Activated naive CD4-positive, alpha-beta T cell treated with anti-CD3 and anti-CD28 coated beads, Interleukin-2, amount 10 ng/mL, durations not matched to agents 7 days and 5 days (primary cell): ENCODE measurements around the gene RAD9A.

Experiments used
- CTCF ChIA-PET: fragments of 350-600 bp; sonication (Branson Sonifier 250); formaldehyde crosslinking; loops from one replicate; lab custom pipeline; 2021; ENCODE audit warnings: antibody characterized with exemption; lab: Charles Lee
- DNase-seq: peaks from one replicate; pipeline ENCODE4 v3.0.0-alpha.2; 2020
- H3K27ac Mint-ChIP-seq: one replicate; pipeline ENCODE4 v1.8.0; 2021; ENCODE audit warnings: mild to moderate bottlenecking, moderate library complexity, mixed read lengths
- H3K27me3 Mint-ChIP-seq: one replicate; pipeline ENCODE4 v1.8.0; 2021; ENCODE audit warnings: mild to moderate bottlenecking, mixed read lengths
- H3K36me3 Mint-ChIP-seq: one replicate; pipeline ENCODE4 v1.8.0; 2021; ENCODE audit warnings: mixed read lengths
- H3K4me1 Mint-ChIP-seq: one replicate; pipeline ENCODE4 v1.8.0; 2021; ENCODE audit warnings: mixed read lengths
- H3K4me3 Mint-ChIP-seq: one replicate; pipeline ENCODE4 v1.8.0; 2021; ENCODE audit warnings: mild to moderate bottlenecking, moderate library complexity, mixed read lengths
- H3K9me3 Mint-ChIP-seq: one replicate; pipeline ENCODE4 v1.8.0; 2021; ENCODE audit warnings: mixed read lengths

RAD9A gene

GRCh38 chr11:67429038-67429668 is 37.4 kb downstream of the RAD9A start:
- Mint-ChIP-seq H3K4me3 (peak overlapping the region; percentile 98), H3K4me1 (peaks cover 70% of the 10 kb centered on the region), H3K27ac (peak overlapping the region; percentile 95), H3K36me3 (peaks cover 14% of the 10 kb centered on the region), H3K27me3 (peaks cover 6% of the 10 kb centered on the region), H3K9me3 (no peaks in the 10 kb centered on the region)
- CTCF ChIA-PET: interaction anchor here (0.9 to 1.3 kb wide), 2 partner anchors 8 to 9 kb away, joined by 4 to 5 read pairs; partner anchors contain the start of gene PTPRCAP
- no peak for DNase-seq

GRCh38 chr11:67429722-67430121 is 37.9 kb downstream of the RAD9A start:
- Mint-ChIP-seq H3K27ac (peak overlapping the region; percentile 95), H3K4me3 (peak overlapping the region; percentile 98), H3K4me1 (peaks cover 72% of the 10 kb centered on the region), H3K27me3 (peaks cover 6% of the 10 kb centered on the region), H3K9me3 (no peaks in the 10 kb centered on the region), H3K36me3 (peaks cover 16% of the 10 kb centered on the region)
- DNase-seq: no peak
- CTCF ChIA-PET: no interaction called here

GRCh38 chr11:67431346-67432249 is 39.8 kb downstream of the RAD9A start:
- no peak for DNase-seq
- CTCF ChIA-PET: interaction anchor here (1.7 kb wide), 1 partner anchor 30 kb away, joined by 5 read pairs; the partner anchor contains the start of gene PPP1CA
- Mint-ChIP-seq H3K36me3 (peaks cover 28% of the 10 kb centered on the region), H3K27ac (peak overlapping the region; percentile 75), H3K4me3 (peak overlapping the region; percentile 14), H3K9me3 (no peaks in the 10 kb centered on the region), H3K4me1 (peaks cover 71% of the 10 kb centered on the region), H3K27me3 (peaks cover 6% of the 10 kb centered on the region)

GRCh38 chr11:67432655-67433349 is 41.0 kb downstream of the RAD9A start:
- peaks cover 61% of the 10 kb centered on the region for H3K4me1 Mint-ChIP-seq
- peak overlapping the region; percentile 76 for H3K27ac Mint-ChIP-seq
- CTCF ChIA-PET: interaction anchor here (1.7 kb wide), 1 partner anchor 31 kb away, joined by 5 read pairs; the partner anchor contains the start of gene PPP1CA
- peaks cover 10% of the 10 kb centered on the region for H3K27me3 Mint-ChIP-seq
- DNase-seq: no peak
- H3K36me3 Mint-ChIP-seq: peaks cover 37% of the 10 kb centered on the region
- H3K9me3 Mint-ChIP-seq: no peaks in the 10 kb centered on the region
- no peak overlapping the region for H3K4me3 Mint-ChIP-seq

GRCh38 chr11:67433536-67434394 is 42.0 kb downstream of the RAD9A start:
- Mint-ChIP-seq H3K27me3 (peaks cover 4% of the 10 kb centered on the region), H3K9me3 (no peaks in the 10 kb centered on the region), H3K27ac (peak overlapping the region; percentile 76), H3K36me3 (peaks cover 42% of the 10 kb centered on the region), H3K4me3 (peak overlapping the region; percentile 37), H3K4me1 (peaks cover 57% of the 10 kb centered on the region)
- DNase-seq: no peak
- CTCF ChIA-PET: interaction anchor here (1.7 kb wide), 1 partner anchor 32 kb away, joined by 5 read pairs; the partner anchor contains the start of gene PPP1CA

- Mint-ChIP-seq H3K27me3 (peaks cover 4% of the 10 kb centered on the region), H3K4me1 (peaks cover 58% of the 10 kb centered on the region), H3K27ac (peak overlapping the region; percentile 75), H3K4me3 (peak overlapping the region; percentile 37), H3K36me3 (peaks cover 46% of the 10 kb centered on the region), H3K9me3 (no peaks in the 10 kb centered on the region)
- DNase-seq: no peak
- CTCF ChIA-PET: no interaction called here
Measured at GRCh38 chr11:67434395-67434881, 42.7 kb downstream of the RAD9A start.

- CTCF ChIA-PET: no interaction called here
- Mint-ChIP-seq H3K9me3 (no peaks in the 10 kb centered on the region), H3K36me3 (peaks cover 52% of the 10 kb centered on the region), H3K4me3 (peak overlapping the region; percentile 100), H3K27me3 (peaks cover 4% of the 10 kb centered on the region), H3K27ac (peak overlapping the region; percentile 84), H3K4me1 (peaks cover 58% of the 10 kb centered on the region)
- no peak for DNase-seq
Measured at GRCh38 chr11:67435031-67435726, 43.4 kb downstream of the RAD9A start.

GRCh38 chr11:67435727-67436458 is 44.1 kb downstream of the RAD9A start:
- peaks cover 4% of the 10 kb centered on the region for H3K27me3 Mint-ChIP-seq
- CTCF ChIA-PET: interaction anchor here (1.8 to 6.3 kb wide), 4 partner anchors 7 to 34 kb away, joined by 5 to 36 read pairs (median 10); partner anchors contain the start of genes PPP1CA, RPS6KB2 and TBC1D10C
- H3K27ac Mint-ChIP-seq: peak overlapping the region; percentile 97
- no peak for DNase-seq
- H3K4me1 Mint-ChIP-seq: peaks cover 61% of the 10 kb centered on the region
- peaks cover 54% of the 10 kb centered on the region for H3K36me3 Mint-ChIP-seq
- peak overlapping the region; percentile 100 for H3K4me3 Mint-ChIP-seq
- H3K9me3 Mint-ChIP-seq: no peaks in the 10 kb centered on the region

GRCh38 chr11:67436459-67437081 is 44.8 kb downstream of the RAD9A start:
- H3K27ac Mint-ChIP-seq: peak overlapping the region; percentile 97
- H3K4me3 Mint-ChIP-seq: peak overlapping the region; percentile 100
- peaks cover 4% of the 10 kb centered on the region for H3K27me3 Mint-ChIP-seq
- H3K4me1 Mint-ChIP-seq: peaks cover 65% of the 10 kb centered on the region
- peak; percentile 80 for DNase-seq
- CTCF ChIA-PET: interaction anchor here (1.1 to 6.3 kb wide), 6 partner anchors 8 to 48 kb away, joined by 3 to 36 read pairs (median 6); partner anchors contain the start of genes PPP1CA, RPS6KB2 and TBC1D10C
- H3K9me3 Mint-ChIP-seq: no peaks in the 10 kb centered on the region
- peaks cover 56% of the 10 kb centered on the region for H3K36me3 Mint-ChIP-seq

- Mint-ChIP-seq H3K36me3 (peaks cover 51% of the 10 kb centered on the region), H3K27me3 (peaks cover 4% of the 10 kb centered on the region), H3K27ac (peak within 1 kb of the TSS; percentile 97), H3K4me1 (peaks cover 65% of the 10 kb centered on the region), H3K4me3 (peak within 1 kb of the TSS; percentile 100), H3K9me3 (no peaks in the 10 kb centered on the region)
- DNase-seq: peak; percentile 88
- CTCF ChIA-PET: interaction anchor here (0.6 to 6.3 kb wide), 10 partner anchors 8 to 51 kb away, joined by 3 to 36 read pairs (median 5); partner anchors contain the start of genes PPP1CA, RPS6KB2 and TBC1D10C
Measured at GRCh38 chr11:67437082-67437808, 45.5 kb downstream of the RAD9A start, which contains the start of gene PTPRCAP. Gene PTPRCAP (minus strand): TSS chr11:67437682. CDS start chr11:67437619, 63 bp downstream.

GRCh38 chr11:67437809-67438157 is 46.0 kb downstream of the RAD9A start:
- H3K4me1 Mint-ChIP-seq: peaks cover 66% of the 10 kb centered on the region
- peaks cover 48% of the 10 kb centered on the region for H3K36me3 Mint-ChIP-seq
- H3K4me3 Mint-ChIP-seq: peak overlapping the region; percentile 100
- H3K27ac Mint-ChIP-seq: peak overlapping the region; percentile 97
- CTCF ChIA-PET: interaction anchor here (0.6 to 6.3 kb wide), 14 partner anchors 9 to 70 kb away, joined by 3 to 36 read pairs (median 4); partner anchors contain the start of genes CDK2AP2, PPP1CA, RPS6KB2 and TBC1D10C
- DNase-seq: no peak
- H3K9me3 Mint-ChIP-seq: no peaks in the 10 kb centered on the region
- peaks cover 4% of the 10 kb centered on the region for H3K27me3 Mint-ChIP-seq
